HepG2 (cell line): ENCODE measurements around the gene BAHD1. TPM values are rescaled to one million over a fixed set of nuclear protein-coding genes. Genes with fewer than 3 reads are reported as not detected.

ENCODE experiments used
- ATAC-seq: fragments of 200-7000 bp; cut with Tn5 transposase; 3 replicates; pipeline ENCODE4 v1.9.1; 2020; ENCODE audit warnings: mild to moderate bottlenecking, moderate library complexity
- BruUV-seq: library from RNA; stranded (reverse); fragments of 400-500 nt; replicated peaks from 2 replicates; lab custom pipeline; 2021; lab: Mats Ljungman, UMichigan
- CTCF ChIA-PET: fragments of 300-600 bp; formaldehyde crosslinking; extraction: SDS; loops from one replicate; lab custom pipeline; 2021; ENCODE audit warnings: low total read pairs, inconsistent platforms, low intra/inter-chr PET ratio; lab: Yijun Ruan, JAX
- POLR2A ChIA-PET: fragments of 350-600 bp; sonication (Branson Sonifier 250); formaldehyde crosslinking; loops from one replicate; lab custom pipeline; 2020; ENCODE audit warnings: antibody characterized with exemption, inconsistent platforms; lab: Yijun Ruan, JAX
- DNase-seq: peaks from one replicate; pipeline ENCODE4 v3.0.0-alpha.2; 2015; ENCODE audit warnings: low spot score
- FAIRE-seq: peaks from 3 replicates; lab custom pipeline; 2011; peaks lifted over from hg19 to GRCh38; lab: Jason Lieb, UNC
- H2AFZ ChIP-seq: one replicate; pipeline ENCODE4 v1.6.1; 2011; ENCODE audit warnings: low read length, inconsistent platforms
- H3K27ac ChIP-seq: fragments of 300-600 bp; 3 replicates; pipeline ENCODE4 v1.8.0; 2011; ENCODE audit warnings: mixed run types, mild to moderate bottlenecking, mixed read lengths, low read length, inconsistent platforms; ENCODE audit not compliant: insufficient read depth; ENCODE audit errors: extremely low read length
- H3K27me3 ChIP-seq, 2 experiments: fragments of 200-600 bp in 1 of 2; 2 replicates in 1 of 2; 3 replicates in 1 of 2; pipeline versions ENCODE4 v1.6.0 to v1.8.0; 2011; ENCODE audit warnings: low read length in 2 of 2, mild to moderate bottlenecking in 2 of 2, moderate library complexity in 2 of 2, inconsistent platforms in 1 of 2; ENCODE audit not compliant: insufficient read depth in 2 of 2, control insufficient read depth in 1 of 2
- H3K36me3 ChIP-seq, 2 experiments: fragments of 200-600 bp in 1 of 2; replicated peaks in 1 of 2; 2 replicates in 1 of 2; 3 replicates in 1 of 2; pipeline versions ENCODE4 v1.5.1 to v1.8.0; 2011; ENCODE audit warnings: low read length in 2 of 2, inconsistent platforms in 1 of 2; ENCODE audit not compliant: insufficient read depth in 2 of 2, control insufficient read depth in 1 of 2
- H3K4me1 ChIP-seq: 2 replicates; pipeline ENCODE4 v1.5.1; 2012; ENCODE audit warnings: low read length, inconsistent platforms; ENCODE audit not compliant: insufficient read depth
- H3K4me2 ChIP-seq: 2 replicates; pipeline ENCODE4 v1.6.0; 2011; ENCODE audit warnings: low read depth, low read length, inconsistent platforms
- H3K4me3 ChIP-seq, 3 experiments: fragments of 200-600 bp in 1 of 3; sonication (generic), shearing (Covaris generic) in 1 of 3; replicated peaks in 1 of 3; 2 replicates each; pipeline ENCODE4 v1.5.1; 2011 to 2016; ENCODE audit warnings: low read length in 3 of 3, inconsistent platforms in 2 of 3, low read depth in 2 of 3, mild to moderate bottlenecking in 2 of 3, control low read depth in 1 of 3, mixed read lengths in 1 of 3; ENCODE audit not compliant: insufficient read depth in 1 of 3
- H3K79me2 ChIP-seq: one replicate; pipeline ENCODE4 v1.6.1; 2011; ENCODE audit warnings: low read length, inconsistent platforms; ENCODE audit not compliant: insufficient read depth
- H3K9ac ChIP-seq: 2 replicates; pipeline ENCODE4 v1.6.0; 2011; ENCODE audit warnings: mild to moderate bottlenecking, low read depth, low read length, inconsistent platforms; ENCODE audit not compliant: insufficient read depth
- H3K9me3 ChIP-seq: 2 replicates; pipeline ENCODE4 v1.5.1; 2012; ENCODE audit warnings: mild to moderate bottlenecking, low read length
- H4K20me1 ChIP-seq: 2 replicates; pipeline ENCODE4 v1.6.0; 2011; ENCODE audit warnings: inconsistent platforms, mild to moderate bottlenecking, low read length, moderate library complexity; ENCODE audit not compliant: insufficient read depth
- BHLHE40 ChIP-seq: IDR thresholded peaks from 2 replicates; pipeline ENCODE4 v1.6.1; 2011; ENCODE audit warnings: low read length, improper control_type of control experiment
- ERF ChIP-seq: IDR thresholded peaks from 2 replicates; pipeline ENCODE4 v1.6.1; 2018; ENCODE audit warnings: missing biosample characterization, missing genetic modification reagents
- ESRRA ChIP-seq: sonication (generic); formaldehyde crosslinking; IDR thresholded peaks from 2 replicates; pipeline ENCODE4 v1.5.1; 2020; ENCODE audit warnings: mild to moderate bottlenecking, low read depth, missing genetic modification reagents
- FOSL2 ChIP-seq: sonication (generic); formaldehyde crosslinking; IDR thresholded peaks from 2 replicates; pipeline ENCODE4 v1.4.0; 2020; ENCODE audit warnings: missing genetic modification reagents
- HMGA1 ChIP-seq: sonication (generic); formaldehyde crosslinking; conservative IDR thresholded peaks from 2 replicates; pipeline ENCODE4 v1.4.0; 2020; ENCODE audit warnings: missing genetic modification reagents
- HNRNPK ChIP-seq: fragments of 200-400 bp; formaldehyde crosslinking; IDR thresholded peaks from 2 replicates; pipeline ENCODE4 v1.6.1; 2018; ENCODE audit warnings: low read length, low read depth, moderate library complexity, mild to moderate bottlenecking; ENCODE audit not compliant: poor library complexity, severe bottlenecking
- HOXD1 ChIP-seq: sonication (generic); formaldehyde crosslinking; IDR thresholded peaks from 2 replicates; pipeline ENCODE4 v1.5.0; 2020; ENCODE audit warnings: missing genetic modification reagents
- KDM2A ChIP-seq: sonication (generic); formaldehyde crosslinking; IDR thresholded peaks from 2 replicates; pipeline ENCODE4 v1.4.0; 2020; ENCODE audit warnings: low read depth, missing genetic modification reagents, borderline replicate concordance
- KDM5B ChIP-seq: sonication (generic); formaldehyde crosslinking; IDR thresholded peaks from 2 replicates; pipeline ENCODE4 v1.4.0; 2020; ENCODE audit warnings: missing genetic modification reagents, mild to moderate bottlenecking, borderline replicate concordance
- KLF9 ChIP-seq: IDR thresholded peaks from 2 replicates; pipeline ENCODE4 v1.6.1; 2016; ENCODE audit warnings: low read depth
- RBFOX2 ChIP-seq: fragments of 200-400 bp; formaldehyde crosslinking; IDR thresholded peaks from 2 replicates; pipeline ENCODE4 v1.6.1; 2017; ENCODE audit warnings: low read depth, mild to moderate bottlenecking, low read length
- REPIN1 ChIP-seq: sonication (generic); formaldehyde crosslinking; IDR thresholded peaks from 2 replicates; pipeline ENCODE4 v1.8.0; 2022; ENCODE audit warnings: missing genetic modification reagents, low read depth, mild to moderate bottlenecking, borderline replicate concordance
- SMYD3 ChIP-seq: sonication (generic); formaldehyde crosslinking; IDR thresholded peaks from 2 replicates; pipeline ENCODE4 v1.8.1; 2023; ENCODE audit warnings: mild to moderate bottlenecking, missing genetic modification reagents
- SP2 ChIP-seq: sonication (generic); formaldehyde crosslinking; IDR thresholded peaks from 2 replicates; pipeline ENCODE4 v1.5.1; 2020; ENCODE audit warnings: mild to moderate bottlenecking, missing genetic modification reagents
- TRIM24 ChIP-seq: sonication (generic); formaldehyde crosslinking; IDR thresholded peaks from 2 replicates; pipeline ENCODE4 v1.8.0; 2022; ENCODE audit warnings: mild to moderate bottlenecking, missing genetic modification reagents
- ZBTB7A ChIP-seq: sonication (generic); formaldehyde crosslinking; IDR thresholded peaks from 2 replicates; pipeline ENCODE4 v1.8.0; 2022; ENCODE audit warnings: mild to moderate bottlenecking, missing genetic modification reagents
- ZNF703 ChIP-seq: sonication (generic); formaldehyde crosslinking; IDR thresholded peaks from 2 replicates; pipeline ENCODE4 v1.5.1; 2020; ENCODE audit warnings: missing genetic modification reagents, mild to moderate bottlenecking, moderate library complexity, borderline replicate concordance
- ZNF792 ChIP-seq: IDR thresholded peaks from 2 replicates; pipeline ENCODE4 v1.6.1; 2016
- WGBS: methylation state at CpG from one replicate; pipeline ENCODE4 v1.1.6; 2017; ENCODE audit warnings: low lambda C conversion rate; 5-methylcytosine and 5-hydroxymethylcytosine counted together
- in situ Hi-C: cut with HindIII; loops from 2 replicates; pipeline ENCODE4 v1.10.0; 2017; ENCODE audit warnings: low pct_unique_long_range_greater_than_20kb; ENCODE audit not compliant: extremely low pct_ligation_motif_present
- intact Hi-C: fragments of 100-400 bp; cut with micrococcal nuclease; formaldehyde crosslinking; loops from one replicate; pipeline ENCODE4 v1.10.0; 2022; ENCODE audit not compliant: unreplicated experiment
- polyA plus RNA-seq, 8 experiments: library from polyadenylated mRNA; depleted of rRNA in 3 of 8; stranded (reverse) in 7 of 8; unstranded in 1 of 8; fragments of >200 nt; fragmentation: Illumina TruSeq in 4 of 8; extraction: Trizol in 4 of 8; gene quantifications; 2 replicates each; pipeline versions ENCODE4 v1.2.1 to v1.2.3, GENCODE V29; 2011 to 2016; ENCODE audit warnings: low read depth in 4 of 8, missing spikeins in 1 of 8, mixed read lengths in 1 of 8; ENCODE audit not compliant: insufficient read depth in 1 of 8
- total RNA-seq, 5 experiments: library from RNA; depleted of rRNA; stranded (reverse); fragments of >200 nt; fragmentation: Illumina TruSeq; extraction: Trizol; gene quantifications; 2 replicates each; pipeline ENCODE4 v1.2.3, GENCODE V29; 2016; ENCODE audit warnings: low read depth in 1 of 5
- TF ChIP-seq, protein P1 (sequence below): sonication (generic); formaldehyde crosslinking; IDR thresholded peaks from 2 replicates; pipeline ENCODE4 v1.4.0; 2020; ENCODE audit warnings: missing genetic modification reagents, borderline replicate concordance
- TF ChIP-seq, protein P2 (sequence below): sonication (generic); formaldehyde crosslinking; IDR thresholded peaks from 2 replicates; pipeline ENCODE4 v1.4.0; 2020; ENCODE audit warnings: mild to moderate bottlenecking, low read depth, missing genetic modification reagents

Gene BAHD1
- total and polyA plus RNA-seq, 2 of the 13 experiments (the other 11 are each of a cell fraction or from before 2014, with no cell fraction given) = 3.3 to 8.7 TPM

DNA sequence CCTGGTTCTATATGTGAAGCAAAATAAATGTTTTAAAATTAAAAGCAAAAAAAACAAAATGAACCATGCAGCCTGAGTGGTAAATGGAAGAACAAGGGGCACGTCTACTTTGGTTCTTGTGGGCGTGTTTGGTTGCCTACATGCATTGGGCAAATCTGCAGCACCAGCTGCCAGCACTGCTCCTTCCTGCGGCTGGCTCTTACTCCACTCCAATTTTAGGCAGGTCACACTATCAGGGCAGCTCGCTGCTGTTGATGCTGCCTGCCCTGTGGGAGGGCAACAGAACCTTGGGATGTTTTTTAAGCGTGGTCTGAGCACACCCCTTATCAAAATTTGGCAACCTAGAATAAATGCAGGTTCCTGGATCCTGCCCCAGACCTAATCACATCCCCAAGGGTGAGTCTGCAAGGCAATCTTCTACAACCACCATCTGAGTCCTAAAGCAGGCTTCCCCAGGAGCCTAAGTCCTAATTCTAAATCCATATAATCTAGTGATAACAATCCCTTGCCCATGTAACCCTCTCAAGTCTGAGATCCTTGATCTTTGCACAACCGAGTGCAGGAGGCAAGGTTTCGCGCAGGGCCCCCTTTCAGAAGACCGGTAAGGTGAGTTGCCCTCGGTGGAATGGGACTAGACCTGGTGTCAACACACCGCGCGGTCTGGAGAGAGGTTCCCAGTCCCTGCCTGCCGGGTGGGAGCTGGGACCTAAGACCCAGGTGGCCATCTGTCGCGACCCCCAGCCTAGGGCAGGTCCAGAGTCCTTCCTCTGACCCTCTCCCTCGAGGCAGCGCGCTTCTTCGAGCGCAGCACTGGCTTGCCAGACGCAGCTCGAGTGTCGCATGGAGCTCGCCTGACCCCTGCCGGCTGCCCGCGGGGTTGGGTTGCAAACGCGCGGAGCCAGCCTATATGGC is 19.3 kb upstream of the BAHD1 start (continued):
- TF ChIP-seq FOSL2 (CRISPR knock-in tag) = peak; percentile 37; the same call in 1 of the 2 replicates
- peak; percentile 65; the same call in 1 of the 2 replicates for TF ChIP-seq ERF
- TF ChIP-seq, protein P1, sequence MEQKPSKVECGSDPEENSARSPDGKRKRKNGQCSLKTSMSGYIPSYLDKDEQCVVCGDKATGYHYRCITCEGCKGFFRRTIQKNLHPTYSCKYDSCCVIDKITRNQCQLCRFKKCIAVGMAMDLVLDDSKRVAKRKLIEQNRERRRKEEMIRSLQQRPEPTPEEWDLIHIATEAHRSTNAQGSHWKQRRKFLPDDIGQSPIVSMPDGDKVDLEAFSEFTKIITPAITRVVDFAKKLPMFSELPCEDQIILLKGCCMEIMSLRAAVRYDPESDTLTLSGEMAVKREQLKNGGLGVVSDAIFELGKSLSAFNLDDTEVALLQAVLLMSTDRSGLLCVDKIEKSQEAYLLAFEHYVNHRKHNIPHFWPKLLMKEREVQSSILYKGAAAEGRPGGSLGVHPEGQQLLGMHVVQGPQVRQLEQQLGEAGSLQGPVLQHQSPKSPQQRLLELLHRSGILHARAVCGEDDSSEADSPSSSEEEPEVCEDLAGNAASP (CRISPR knock-in tag) = 0 out of 2 replicates have a peak, but pooled peaks have one; percentile 31
- 0 out of 2 replicates have a peak, but pooled peaks have one; percentile 25 for TF ChIP-seq HOXD1 (CRISPR knock-in tag)
- TF ChIP-seq BHLHE40 = no peak
- TF ChIP-seq RBFOX2 = 0 out of 2 replicates have a peak, but pooled peaks have one; percentile 20
- 0 out of 2 replicates have a peak, but pooled peaks have one; percentile 35 for TF ChIP-seq ZBTB7A (CRISPR knock-in tag)
- no peak for TF ChIP-seq ZNF703 (CRISPR knock-in tag)

DNA sequence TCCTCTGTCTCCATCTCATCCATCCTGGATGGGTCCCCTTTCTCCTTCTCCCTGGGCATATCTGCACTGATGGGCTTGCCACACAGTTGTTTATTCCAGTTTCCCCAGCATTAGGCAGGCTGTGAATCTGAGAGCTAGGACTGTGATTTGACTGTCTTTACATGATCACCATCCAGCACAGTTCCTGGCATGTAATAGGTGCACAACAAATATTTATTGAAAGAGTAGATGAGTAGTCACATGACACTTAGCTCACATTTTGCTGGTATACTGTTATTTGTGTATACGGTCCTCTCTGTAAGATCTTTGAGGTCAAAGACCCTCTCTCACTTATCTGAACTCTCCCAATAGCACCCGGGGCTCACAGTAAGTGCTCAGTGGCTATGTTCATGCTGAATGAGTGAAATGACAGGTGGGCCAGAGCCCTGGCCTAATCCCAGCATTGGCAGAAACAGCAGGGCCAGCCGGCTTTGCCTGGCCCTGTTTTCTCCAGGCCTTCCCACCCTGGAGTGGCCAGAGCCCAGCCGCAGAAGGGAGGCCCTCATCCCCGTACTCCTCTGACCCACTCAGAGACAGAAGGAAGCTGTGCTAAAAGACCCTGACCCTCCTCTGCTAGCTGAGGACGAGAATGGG is 16.2 kb upstream of the BAHD1 start:
- peaks cover 10% of the 10 kb centered on the region for H3K4me1 ChIP-seq
- in situ Hi-C loops (loop anchor here (5.0 kb wide), 1 partner anchor 77 kb away; no protein-coding TSS in a partner anchor), intact Hi-C loops (loop anchor here (5.0 kb wide), 1 partner anchor 102 kb away; the partner anchor contains the start of gene INAFM2)
- H3K79me2 ChIP-seq = no peaks in the 10 kb centered on the region
- H3K4me2 ChIP-seq = no peak overlapping the region
- FAIRE-seq (no peak), DNase-seq (no peak), ATAC-seq (no peak)
- H3K4me3 ChIP-seq = no peak overlapping the region
- H3K27ac ChIP-seq = no peak overlapping the region
- no peaks in the 10 kb centered on the region for H4K20me1 ChIP-seq
- H3K36me3 ChIP-seq = no peaks in the 10 kb centered on the region
- BruUV-seq = no TSS peak
- no peaks in the 10 kb centered on the region; a peak in 2 of 5 replicates for H3K27me3 ChIP-seq
- 26% methylated on average over 4 of the region's 6 CpGs for WGBS
- POLR2A ChIA-PET = interaction anchor here (1.7 kb wide), 1 partner anchor 15 kb away, joined by 3 read pairs; no protein-coding TSS in a partner anchor
- H3K9ac ChIP-seq = no peak overlapping the region
- H2AFZ ChIP-seq = no peak overlapping the region
- H3K9me3 ChIP-seq = no peaks in the 10 kb centered on the region
- CTCF ChIA-PET = no interaction called here
- TF ChIP-seq REPIN1 (CRISPR knock-in tag) = no peak
- no peak for TF ChIP-seq KDM5B (CRISPR knock-in tag)
- no peak for TF ChIP-seq KLF9 (CRISPR knock-in tag)
- TF ChIP-seq HNRNPK = no peak
- TF ChIP-seq SMYD3 = no peak
- TF ChIP-seq ESRRA = no peak
- no peak for TF ChIP-seq ZNF792 (CRISPR knock-in tag)
- no peak for TF ChIP-seq SP2 (CRISPR knock-in tag)
- TF ChIP-seq HMGA1 (CRISPR knock-in tag) = no peak
- TF ChIP-seq TRIM24 = no peak
- TF ChIP-seq, protein P2, sequence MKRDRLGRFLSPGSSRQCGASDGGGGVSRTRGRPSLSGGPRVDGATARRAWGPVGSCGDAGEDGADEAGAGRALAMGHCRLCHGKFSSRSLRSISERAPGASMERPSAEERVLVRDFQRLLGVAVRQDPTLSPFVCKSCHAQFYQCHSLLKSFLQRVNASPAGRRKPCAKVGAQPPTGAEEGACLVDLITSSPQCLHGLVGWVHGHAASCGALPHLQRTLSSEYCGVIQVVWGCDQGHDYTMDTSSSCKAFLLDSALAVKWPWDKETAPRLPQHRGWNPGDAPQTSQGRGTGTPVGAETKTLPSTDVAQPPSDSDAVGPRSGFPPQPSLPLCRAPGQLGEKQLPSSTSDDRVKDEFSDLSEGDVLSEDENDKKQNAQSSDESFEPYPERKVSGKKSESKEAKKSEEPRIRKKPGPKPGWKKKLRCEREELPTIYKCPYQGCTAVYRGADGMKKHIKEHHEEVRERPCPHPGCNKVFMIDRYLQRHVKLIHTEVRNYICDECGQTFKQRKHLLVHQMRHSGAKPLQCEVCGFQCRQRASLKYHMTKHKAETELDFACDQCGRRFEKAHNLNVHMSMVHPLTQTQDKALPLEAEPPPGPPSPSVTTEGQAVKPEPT = no peak
- TF ChIP-seq KDM2A (CRISPR knock-in tag) = no peak
